ENCODE data around the gene TRUB1. TPM values are rescaled to one million over a fixed set of nuclear protein-coding genes. Genes with fewer than 3 reads are reported as not detected.

TRUB1 gene
- total and polyA plus RNA-seq, 2 of the 4 experiments (the other 2 are of a cell fraction) = 9.1 to 17.9 TPM

- Histone ChIP-seq H2AFZ (replicated peaks; ENCODE audit: low read length, poor library complexity) (no peak overlapping the region), H2BK20ac (ENCODE audit: low read depth, low read length) (no peak overlapping the region), H4K8ac (ENCODE audit: low read depth in 2 of 2, low read length in 2 of 2) (no peak overlapping the region), H2BK5ac (ENCODE audit: low read depth, low read length, poor library complexity, severe bottlenecking) (no peak overlapping the region), H3K18ac (ENCODE audit: low read depth, low read length) (no peak overlapping the region), H3K9ac (ENCODE audit: low read depth, low read length) (no peak overlapping the region), H3K56ac (ENCODE audit: extremely low read depth, insufficient read depth, low read length) (no peak overlapping the region), H3K4me3 (ENCODE audit: insufficient read depth, low read depth, low read length) (no peak overlapping the region), H4K20me1 (ENCODE audit: insufficient read depth, low read length) (no peaks in the 10 kb centered on the region), H3K4me1 (ENCODE audit: control insufficient read depth, insufficient read depth, low read length) (peaks cover 3% of the 10 kb centered on the region), H2BK120ac (ENCODE audit: low read depth, low read length) (no peak overlapping the region), H3K79me1 (ENCODE audit: low read depth in 1 of 2, low read length in 2 of 2) (no peaks in the 10 kb centered on the region), H3K4me2 (ENCODE audit: low read depth, low read length) (no peak overlapping the region), H3K14ac (replicated peaks; ENCODE audit: low read depth, low read length) (no peak overlapping the region), H3K9me1 (ENCODE audit: insufficient read depth, low read length) (no peaks in the 10 kb centered on the region), H3K27ac (ENCODE audit: insufficient read depth, low read length) (no peak overlapping the region), H4K5ac (ENCODE audit: low read depth, low read length) (no peak overlapping the region), H3K9me3 (ENCODE audit: control insufficient read depth, insufficient read depth, low read length) (no peaks in the 10 kb centered on the region), H2AK5ac (ENCODE audit: low read depth, low read length) (no peak overlapping the region), H3K4ac (ENCODE audit: low read depth, low read length) (no peak overlapping the region), H3K36me3 (ENCODE audit: control insufficient read depth, insufficient read depth, low read length) (no peaks in the 10 kb centered on the region), H2AK9ac (replicated peaks; ENCODE audit: low read depth, low read length, poor library complexity) (no peak overlapping the region), H3K23ac (ENCODE audit: low read depth, low read length) (no peak overlapping the region), H2BK15ac (ENCODE audit: low read depth, low read length) (no peak overlapping the region), H4K91ac (ENCODE audit: insufficient read depth, low read depth, low read length) (no peak overlapping the region), H3K27me3 (ENCODE audit: control insufficient read depth, insufficient read depth, low read length) (no peaks in the 10 kb centered on the region; the same call in 1 of the 2 replicates)
- BruUV-seq (replicated peaks) = no TSS peak
- dilution Hi-C loops (cut with HindIII; ENCODE audit: low sequenced_read_pairs, unreplicated experiment) (no loop called here), intact Hi-C loops (cut with micrococcal nuclease) (no loop called here), in situ Hi-C loops (cut with MboI; ENCODE audit: low sequenced_read_pairs) (no loop called here)
- WGBS, 2 experiments (ENCODE audit: extremely low coverage in 2 of 2, insufficient read length in 1 of 2) = no CpG with 5 or more reads among the region's 4 CpGs
- no peak for ATAC-seq (ENCODE audit: low read depth)
- DNase-seq = no peak
- POLR2A ChIA-PET (ENCODE audit: unreplicated experiment) = no interaction called here
- TF ChIP-seq BHLHE40 (IDR thresholded peaks at IDR 0.05; ENCODE audit: low read depth, low read length) (no peak), RAD21 (IDR thresholded peaks at IDR 0.05; ENCODE audit: low read length) (no peak), SMC3 (IDR thresholded peaks at IDR 0.05; ENCODE audit: low read depth, low read length) (no peak), MXI1 (IDR thresholded peaks at IDR 0.05; ENCODE audit: borderline replicate concordance, low read depth, low read length) (no peak), NFE2L2 (IDR thresholded peaks at IDR 0.05; ENCODE audit: low read depth, low read length) (no peak), CEBPB (IDR thresholded peaks at IDR 0.05; ENCODE audit: low read depth, low read length) (no peak), MAFK (IDR thresholded peaks at IDR 0.05; ENCODE audit: low read depth, low read length) (no peak), RFX5 (IDR thresholded peaks at IDR 0.05; ENCODE audit: low read depth, low read length) (no peak)
- CTCF ChIA-PET = interaction anchor here (0.9 kb wide), 1 partner anchor 44 kb away, joined by 3 read pairs; no protein-coding TSS in a partner anchor
Observed at GRCh38 chr10:114922003-114922402, 16.0 kb upstream of the TRUB1 start.
